Kidney epithelial cell (primary cell): Measurements from ENCODE around the gene CYP1A1. TPM values are rescaled to one million over a fixed set of nuclear protein-coding genes. Genes with fewer than 3 reads are reported as not detected.

Experiments
- DNase-seq: peaks from one replicate; pipeline ENCODE4 v3.0.0-alpha.2; 2010; ENCODE audit warnings: low read depth
- H3K27me3 ChIP-seq: 2 replicates; pipeline ENCODE4 v1.6.0; 2011; ENCODE audit warnings: low read length; ENCODE audit not compliant: control insufficient read depth, insufficient read depth
- H3K36me3 ChIP-seq: 2 replicates; pipeline ENCODE4 v1.5.1; 2011; ENCODE audit warnings: low read length; ENCODE audit not compliant: control insufficient read depth, insufficient read depth
- H3K4me3 ChIP-seq: 2 replicates; pipeline ENCODE4 v1.5.1; 2011; ENCODE audit warnings: low read depth, mild to moderate bottlenecking, control low read depth, low read length
- total RNA-seq: library from RNA; depleted of rRNA; stranded (reverse); fragments of >200 nt; gene quantifications from 2 replicates; pipeline ENCODE4 v1.2.3, GENCODE V29; 2015
- TF ChIP-seq, protein P1 (sequence below): IDR thresholded peaks from 2 replicates; pipeline ENCODE4 v1.5.1; 2011; ENCODE audit warnings: mild to moderate bottlenecking, moderate library complexity, low read length, control low read depth, inconsistent platforms; ENCODE audit not compliant: insufficient read depth, poor library complexity, severe bottlenecking

The CYP1A1 gene
- total RNA-seq, 1 donor from 2014 or later = 0.33 TPM

DNA sequence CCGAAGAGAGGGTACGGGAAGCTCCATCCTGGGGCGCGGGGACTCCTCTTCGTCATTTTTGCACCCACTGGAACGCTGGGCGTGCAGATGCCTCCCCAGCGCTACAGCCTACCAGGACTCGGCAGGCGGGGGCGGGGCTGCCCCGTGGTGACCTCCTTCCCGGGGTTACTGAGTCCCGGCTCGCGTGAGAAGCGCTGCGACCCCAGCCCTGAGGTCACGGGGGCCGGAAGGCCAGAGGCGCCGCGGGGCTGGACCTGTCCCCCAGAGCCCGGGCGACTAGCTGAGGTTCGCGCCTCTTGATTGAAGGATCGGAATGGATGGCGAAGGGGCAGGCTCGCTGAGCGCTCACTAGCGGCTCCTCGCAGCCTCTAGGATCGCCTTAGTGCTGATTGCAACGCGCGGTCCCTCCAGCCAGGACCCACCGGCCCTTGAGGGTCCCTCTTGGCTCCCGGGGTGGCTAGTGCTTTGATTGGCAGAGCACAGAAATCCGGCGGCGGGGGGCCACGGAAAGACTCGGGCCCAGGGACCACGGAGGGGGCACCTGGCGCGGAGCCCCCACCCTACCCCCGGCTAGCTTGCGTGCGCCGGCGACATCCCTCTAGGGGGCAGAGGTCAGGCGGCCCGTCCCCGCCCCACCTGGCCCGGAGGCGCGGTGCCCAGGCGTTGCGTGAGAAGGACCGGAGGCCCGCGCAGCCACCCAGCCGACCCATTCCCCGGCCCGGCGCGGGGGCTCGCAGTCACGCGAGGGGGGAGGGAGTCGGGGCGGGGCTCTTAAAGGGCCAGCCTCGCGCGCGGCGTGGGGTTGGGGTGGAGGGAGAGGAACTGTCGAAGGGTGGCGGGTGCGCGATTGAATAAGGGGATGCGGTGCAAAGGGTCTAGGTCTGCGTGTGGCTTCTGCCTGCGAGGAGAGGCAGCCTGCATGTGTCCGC, 781 bp upstream of the CYP1A1 start:
- H3K4me3 ChIP-seq = peak overlapping the region; percentile 30
- TF ChIP-seq, protein P1, sequence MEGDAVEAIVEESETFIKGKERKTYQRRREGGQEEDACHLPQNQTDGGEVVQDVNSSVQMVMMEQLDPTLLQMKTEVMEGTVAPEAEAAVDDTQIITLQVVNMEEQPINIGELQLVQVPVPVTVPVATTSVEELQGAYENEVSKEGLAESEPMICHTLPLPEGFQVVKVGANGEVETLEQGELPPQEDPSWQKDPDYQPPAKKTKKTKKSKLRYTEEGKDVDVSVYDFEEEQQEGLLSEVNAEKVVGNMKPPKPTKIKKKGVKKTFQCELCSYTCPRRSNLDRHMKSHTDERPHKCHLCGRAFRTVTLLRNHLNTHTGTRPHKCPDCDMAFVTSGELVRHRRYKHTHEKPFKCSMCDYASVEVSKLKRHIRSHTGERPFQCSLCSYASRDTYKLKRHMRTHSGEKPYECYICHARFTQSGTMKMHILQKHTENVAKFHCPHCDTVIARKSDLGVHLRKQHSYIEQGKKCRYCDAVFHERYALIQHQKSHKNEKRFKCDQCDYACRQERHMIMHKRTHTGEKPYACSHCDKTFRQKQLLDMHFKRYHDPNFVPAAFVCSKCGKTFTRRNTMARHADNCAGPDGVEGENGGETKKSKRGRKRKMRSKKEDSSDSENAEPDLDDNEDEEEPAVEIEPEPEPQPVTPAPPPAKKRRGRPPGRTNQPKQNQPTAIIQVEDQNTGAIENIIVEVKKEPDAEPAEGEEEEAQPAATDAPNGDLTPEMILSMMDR = no peak
- H3K27me3 ChIP-seq = peaks cover 38% of the 10 kb centered on the region
- H3K36me3 ChIP-seq = no peaks in the 10 kb centered on the region
- no peak for DNase-seq

DNA sequence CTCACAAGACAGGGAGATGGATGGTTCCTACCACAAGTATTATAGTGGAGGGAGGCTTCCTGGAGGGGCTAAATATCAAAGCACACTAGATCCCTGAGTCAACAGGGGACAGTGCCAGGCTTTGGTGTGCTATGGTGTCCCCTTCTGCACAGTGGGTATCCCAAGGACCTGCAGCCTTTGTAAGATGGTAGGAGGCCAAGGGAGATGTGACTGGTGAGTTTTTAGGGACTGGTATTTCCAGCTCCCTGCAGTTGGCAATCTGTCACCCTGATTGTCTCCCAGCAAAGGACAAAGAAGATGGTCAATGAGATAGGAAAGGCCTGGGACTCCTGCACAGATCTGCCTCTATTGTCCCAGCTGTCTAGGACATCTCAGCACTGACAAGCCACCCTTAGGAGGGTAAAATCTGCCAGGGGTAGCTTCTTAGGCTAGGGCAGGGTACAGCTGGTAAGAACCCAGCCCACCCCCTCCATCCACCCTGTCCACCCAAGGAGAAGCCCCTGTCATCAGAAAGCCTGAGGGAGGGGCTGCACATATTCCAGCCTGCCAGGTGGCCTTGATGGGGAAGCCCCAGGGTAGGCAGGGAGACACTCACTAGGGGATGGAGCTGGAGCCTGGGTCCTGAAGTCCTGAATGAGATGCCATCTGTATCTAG, 631 bp downstream of the CYP1A1 start:
- DNase-seq = no peak
- Histone ChIP-seq H3K4me3 (no peak overlapping the region), H3K36me3 (no peaks in the 10 kb centered on the region), H3K27me3 (peaks cover 30% of the 10 kb centered on the region)
- TF ChIP-seq, protein P1 = no peak

- TF ChIP-seq, protein P1 = no peak
- H3K36me3 ChIP-seq = no peaks in the 10 kb centered on the region
- H3K4me3 ChIP-seq = no peak overlapping the region
- peaks cover 30% of the 10 kb centered on the region for H3K27me3 ChIP-seq
- peak; percentile 18 for DNase-seq
Observed at GRCh38 chr15:74723754-74724334, 1.5 kb downstream of the CYP1A1 start.

DNA sequence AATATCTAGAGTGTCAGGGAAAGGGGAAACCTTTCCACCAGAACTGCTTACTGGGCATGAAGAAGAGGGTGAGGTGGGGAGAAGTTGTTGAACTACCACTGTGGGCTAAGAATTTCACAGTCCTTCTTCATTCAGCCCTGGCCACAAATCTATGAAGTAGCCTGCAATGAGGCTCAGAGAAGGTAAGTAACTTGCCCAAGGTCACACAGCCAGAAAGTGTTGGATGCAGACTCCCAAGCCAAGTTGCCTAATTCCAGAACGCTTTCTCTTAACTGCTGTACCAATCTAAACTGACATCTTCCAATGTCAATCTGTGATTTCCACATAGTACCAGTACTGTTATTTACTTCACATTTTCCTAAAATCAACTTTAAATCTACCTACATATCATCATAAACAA, 2.1 kb downstream of the CYP1A1 start:
- DNase-seq = no peak
- TF ChIP-seq, protein P1 = no peak
- Histone ChIP-seq H3K27me3 (peaks cover 30% of the 10 kb centered on the region), H3K4me3 (no peak overlapping the region), H3K36me3 (no peaks in the 10 kb centered on the region)

GRCh38 chr15:74722591-74722990, 2.7 kb downstream of the CYP1A1 start:
- TF ChIP-seq, protein P1 = no peak
- Histone ChIP-seq H3K36me3 (no peaks in the 10 kb centered on the region), H3K27me3 (peaks cover 27% of the 10 kb centered on the region), H3K4me3 (no peak overlapping the region)
- DNase-seq = no peak
